ENCODE measurements around the gene POP7. TPM values are rescaled to one million over a fixed set of nuclear protein-coding genes. Genes with fewer than 3 reads are reported as not detected.

POP7 gene
- total and polyA plus RNA-seq, 2 donors (not counting 1 experiment from before 2014, with no cell fraction given), result 14.4 to 15.2 TPM

DNA sequence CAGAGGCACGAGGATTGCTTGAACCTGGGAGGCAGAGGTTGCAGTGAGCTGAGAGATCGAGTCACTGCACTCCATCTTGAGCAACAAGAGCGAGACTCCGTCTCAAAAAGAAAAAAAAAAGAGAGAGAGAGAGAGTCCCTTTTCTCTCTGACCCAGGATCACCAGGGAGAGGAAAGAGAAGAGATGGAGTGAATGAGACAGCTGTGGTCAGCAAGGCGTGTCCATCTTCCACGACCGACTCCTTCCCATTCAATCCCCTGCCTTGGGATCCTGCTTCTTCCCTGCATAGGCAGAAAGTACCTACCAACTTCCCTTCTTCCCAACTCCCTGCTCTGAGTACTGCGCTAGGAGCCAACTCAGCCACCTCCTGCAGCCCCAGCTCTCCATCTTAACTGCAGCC is 22.3 kb downstream of the POP7 start:
- Histone ChIP-seq H3K36me3 (replicated peaks in 1 of 2; ENCODE audit: control extremely low read depth in 1 of 2, control insufficient read depth in 1 of 2, extremely low read depth in 1 of 2, insufficient read depth in 2 of 2, low read length in 1 of 2) (no peaks in the 10 kb centered on the region), H4K20me1 (ENCODE audit: control insufficient read depth, insufficient read depth, low read length, poor library complexity, severe bottlenecking) (no peaks in the 10 kb centered on the region), H2AFZ (ENCODE audit: insufficient read depth, low read depth, low read length, poor library complexity, severe bottlenecking) (no peak overlapping the region), H3K4me3 (ENCODE audit: control extremely low read depth in 1 of 5, extremely low read depth in 1 of 5, insufficient read depth in 1 of 5, low read depth in 2 of 5, low read length in 4 of 5) (no peak overlapping the region), H3K9me3 (ENCODE audit: control extremely low read depth in 1 of 3, control insufficient read depth in 2 of 3, insufficient read depth in 1 of 3, low read length in 2 of 3) (no peaks in the 10 kb centered on the region), H3K27me3 (replicated peaks in 1 of 4; ENCODE audit: control extremely low read depth in 1 of 4, control insufficient read depth in 3 of 4, insufficient read depth in 4 of 4, low read length in 3 of 4) (peaks cover 0 to 29% (median 7%) of the 10 kb centered on the region in 4 experiments), H3K79me2 (ENCODE audit: control insufficient read depth, insufficient read depth, low read length) (no peaks in the 10 kb centered on the region), H3K9ac (ENCODE audit: low read length) (no peak overlapping the region), H3K4me2 (replicated peaks; ENCODE audit: low read depth, low read length, poor library complexity, severe bottlenecking) (no peak overlapping the region), H3K4me1 (ENCODE audit: control insufficient read depth in 2 of 2, insufficient read depth in 2 of 2, low read length in 2 of 2) (peaks cover 0 to 17% of the 10 kb centered on the region in 2 donors), H3K27ac (ENCODE audit: low read length in 2 of 2) (no peak overlapping the region)
- peaks cover 26% of the 10 kb centered on the region for H3K27me3 Mint-ChIP-seq
- intact Hi-C loops (cut with micrococcal nuclease), result no loop called here
- 91% methylated on average over 4 of the region's 8 CpGs for WGBS (ENCODE audit: insufficient coverage)
- ChIA-PET CTCF (interaction anchor here (0.7 to 1.8 kb wide), 5 partner anchors 22 to 332 kb away, joined by 3 to 5 read pairs (median 3); partner anchors contain the start of genes POP7 and SLC12A9), POLR2A (no interaction called here)
- H3K4me3 Mint-ChIP-seq, result no peak overlapping the region
- H3K27ac Mint-ChIP-seq, result no peak overlapping the region
- ATAC-seq (ENCODE audit: low read depth) (no peak), DNase-seq (no peak)
- TF ChIP-seq EZH2 (IDR thresholded peaks at IDR 0.05; ENCODE audit: borderline replicate concordance, insufficient read depth, low read depth, low read length, poor library complexity, severe bottlenecking), result no peak
- no peak for TF ChIP-seq CTCF (IDR thresholded peaks at IDR 0.05)
- no peaks in the 10 kb centered on the region for H3K9me3 Mint-ChIP-seq (ENCODE audit: insufficient read depth)
- peaks cover 10% of the 10 kb centered on the region for H3K4me1 Mint-ChIP-seq

- ChIA-PET POLR2A (interaction anchor here (0.5 kb wide), 1 partner anchor 180 kb away, joined by 4 read pairs; no protein-coding TSS in a partner anchor), CTCF (interaction anchor here (0.7 to 1.8 kb wide), 3 partner anchors 171 to 784 kb away, joined by 3 to 4 read pairs (median 3); no protein-coding TSS in a partner anchor)
- ATAC-seq (ENCODE audit: low read depth), result no peak
Observed at GRCh38 chr7:100730136-100730800, 24.3 kb downstream of the POP7 start.

More at GRCh38 chr7:100730136-100730800, 24.3 kb downstream of the POP7 start:
- TF ChIP-seq EZH2 (IDR thresholded peaks at IDR 0.05; ENCODE audit: borderline replicate concordance, insufficient read depth, low read depth, low read length, poor library complexity, severe bottlenecking) (no peak), CTCF (IDR thresholded peaks at IDR 0.05) (no peak)
- Histone ChIP-seq H3K79me2 (ENCODE audit: control insufficient read depth, insufficient read depth, low read length) (no peaks in the 10 kb centered on the region), H3K4me3 (ENCODE audit: control extremely low read depth in 1 of 5, extremely low read depth in 1 of 5, insufficient read depth in 1 of 5, low read depth in 2 of 5, low read length in 4 of 5) (no peak overlapping the region), H3K27me3 (replicated peaks in 1 of 4; ENCODE audit: control extremely low read depth in 1 of 4, control insufficient read depth in 3 of 4, insufficient read depth in 4 of 4, low read length in 3 of 4) (peaks cover 0 to 14% (median 3%) of the 10 kb centered on the region in 4 experiments), H3K36me3 (replicated peaks in 1 of 2; ENCODE audit: control extremely low read depth in 1 of 2, control insufficient read depth in 1 of 2, extremely low read depth in 1 of 2, insufficient read depth in 2 of 2, low read length in 1 of 2) (no peaks in the 10 kb centered on the region), H3K9ac (ENCODE audit: low read length) (no peak overlapping the region), H3K4me1 (ENCODE audit: control insufficient read depth in 2 of 2, insufficient read depth in 2 of 2, low read length in 2 of 2) (peaks cover 0 to 14% of the 10 kb centered on the region in 2 donors), H3K27ac (ENCODE audit: low read length in 2 of 2) (no peak overlapping the region), H4K20me1 (ENCODE audit: control insufficient read depth, insufficient read depth, low read length, poor library complexity, severe bottlenecking) (no peaks in the 10 kb centered on the region), H3K9me3 (ENCODE audit: control extremely low read depth in 1 of 3, control insufficient read depth in 2 of 3, insufficient read depth in 1 of 3, low read length in 2 of 3) (no peaks in the 10 kb centered on the region), H3K4me2 (replicated peaks; ENCODE audit: low read depth, low read length, poor library complexity, severe bottlenecking) (no peak overlapping the region), H2AFZ (ENCODE audit: insufficient read depth, low read depth, low read length, poor library complexity, severe bottlenecking) (no peak overlapping the region)
- Mint-ChIP-seq H3K27me3 (peaks cover 15% of the 10 kb centered on the region), H3K27ac (no peak overlapping the region), H3K9me3 (ENCODE audit: insufficient read depth) (no peaks in the 10 kb centered on the region), H3K4me3 (no peak overlapping the region), H3K4me1 (peaks cover 9% of the 10 kb centered on the region)
- 29% methylated on average over 3 of the region's 3 CpGs for WGBS (ENCODE audit: insufficient coverage)
- intact Hi-C loops (cut with micrococcal nuclease), result no loop called here
- no peak for DNase-seq
